ENCODE data around the gene TSHZ2. TPM values are rescaled to one million over a fixed set of nuclear protein-coding genes. Genes with fewer than 3 reads are reported as not detected.

TSHZ2 gene
- total RNA-seq, 1 experiment from 2014 or later, result 0.20 TPM

DNA sequence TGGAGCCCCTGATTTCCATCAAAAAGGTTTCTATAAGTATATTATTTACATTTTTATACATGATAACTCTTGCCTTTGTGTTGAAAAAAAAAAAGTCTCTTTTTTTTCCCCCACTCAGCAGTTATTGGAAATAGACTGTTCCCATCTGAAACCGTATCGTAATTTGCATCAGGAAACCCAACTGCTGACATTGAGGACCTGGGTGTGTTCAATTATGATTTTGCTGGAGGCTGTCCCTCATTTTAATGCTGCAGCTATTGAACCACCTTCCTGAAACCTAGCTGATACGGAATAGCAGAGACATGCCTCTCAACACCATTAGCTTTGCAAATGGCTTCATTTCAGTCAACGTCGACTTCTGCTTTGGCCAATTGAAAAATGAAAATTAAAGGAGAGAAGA, 522.6 kb downstream of the TSHZ2 start:
- Mint-ChIP-seq H3K27me3 (ENCODE audit: low read depth) (no peaks in the 10 kb centered on the region), H3K36me3 (peaks cover 5% of the 10 kb centered on the region; the same call in 1 of the 2 replicates), H3K4me1 (peaks cover 14% of the 10 kb centered on the region), H3K9me3 (peaks cover 7% of the 10 kb centered on the region), H3K27ac (no peak overlapping the region), H3K4me3 (no peak overlapping the region)
- ATAC-seq (no peak), DNase-seq (ENCODE audit: low spot score) (no peak)
- no peak for TF ChIP-seq ETV6 (CRISPR knock-in tag; IDR thresholded peaks at IDR 0.05)
- TF ChIP-seq IRF1 (CRISPR knock-in tag; IDR thresholded peaks at IDR 0.05), result no peak
- POLR2A ChIA-PET, result interaction anchor here (0.5 kb wide), 1 partner anchor 178 kb away, joined by 3 read pairs; no protein-coding TSS in a partner anchor
- CTCF ChIA-PET, result interaction anchor here (0.9 to 1.1 kb wide), 2 partner anchors 15 to 53 kb away, joined by 3 read pairs; no protein-coding TSS in a partner anchor

- DNase-seq (ENCODE audit: low spot score) (no peak), ATAC-seq (no peak)
- H3K4me1 Mint-ChIP-seq, result peaks cover 9% of the 10 kb centered on the region
- no peak overlapping the region for H3K4me3 Mint-ChIP-seq
- H3K27ac Mint-ChIP-seq, result no peak overlapping the region
- H3K36me3 Mint-ChIP-seq, result peaks cover 5% of the 10 kb centered on the region; the same call in 1 of the 2 replicates
- H3K9me3 Mint-ChIP-seq, result peaks cover 7% of the 10 kb centered on the region
- H3K27me3 Mint-ChIP-seq (ENCODE audit: low read depth), result no peaks in the 10 kb centered on the region
- ChIA-PET POLR2A (no interaction called here), CTCF (interaction anchor here (0.9 to 1.1 kb wide), 2 partner anchors 15 to 52 kb away, joined by 3 read pairs; no protein-coding TSS in a partner anchor)
- TF ChIP-seq, protein P1, sequence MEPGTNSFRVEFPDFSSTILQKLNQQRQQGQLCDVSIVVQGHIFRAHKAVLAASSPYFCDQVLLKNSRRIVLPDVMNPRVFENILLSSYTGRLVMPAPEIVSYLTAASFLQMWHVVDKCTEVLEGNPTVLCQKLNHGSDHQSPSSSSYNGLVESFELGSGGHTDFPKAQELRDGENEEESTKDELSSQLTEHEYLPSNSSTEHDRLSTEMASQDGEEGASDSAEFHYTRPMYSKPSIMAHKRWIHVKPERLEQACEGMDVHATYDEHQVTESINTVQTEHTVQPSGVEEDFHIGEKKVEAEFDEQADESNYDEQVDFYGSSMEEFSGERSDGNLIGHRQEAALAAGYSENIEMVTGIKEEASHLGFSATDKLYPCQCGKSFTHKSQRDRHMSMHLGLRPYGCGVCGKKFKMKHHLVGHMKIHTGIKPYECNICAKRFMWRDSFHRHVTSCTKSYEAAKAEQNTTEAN (CRISPR knock-in tag; IDR thresholded peaks at IDR 0.05), result no peak
- TF ChIP-seq, protein P2, sequence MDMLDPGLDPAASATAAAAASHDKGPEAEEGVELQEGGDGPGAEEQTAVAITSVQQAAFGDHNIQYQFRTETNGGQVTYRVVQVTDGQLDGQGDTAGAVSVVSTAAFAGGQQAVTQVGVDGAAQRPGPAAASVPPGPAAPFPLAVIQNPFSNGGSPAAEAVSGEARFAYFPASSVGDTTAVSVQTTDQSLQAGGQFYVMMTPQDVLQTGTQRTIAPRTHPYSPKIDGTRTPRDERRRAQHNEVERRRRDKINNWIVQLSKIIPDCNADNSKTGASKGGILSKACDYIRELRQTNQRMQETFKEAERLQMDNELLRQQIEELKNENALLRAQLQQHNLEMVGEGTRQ (CRISPR knock-in tag; IDR thresholded peaks at IDR 0.05), result no peak
- no peak for TF ChIP-seq GRHL2 (CRISPR knock-in tag; IDR thresholded peaks at IDR 0.05; ENCODE audit: insufficient replicate concordance, severe bottlenecking)
- no peak for TF ChIP-seq CBFB (CRISPR knock-in tag; IDR thresholded peaks at IDR 0.05; ENCODE audit: low read depth)
- TF ChIP-seq MYBL2 (CRISPR knock-in tag; IDR thresholded peaks at IDR 0.05), result no peak
- TF ChIP-seq, protein P3, sequence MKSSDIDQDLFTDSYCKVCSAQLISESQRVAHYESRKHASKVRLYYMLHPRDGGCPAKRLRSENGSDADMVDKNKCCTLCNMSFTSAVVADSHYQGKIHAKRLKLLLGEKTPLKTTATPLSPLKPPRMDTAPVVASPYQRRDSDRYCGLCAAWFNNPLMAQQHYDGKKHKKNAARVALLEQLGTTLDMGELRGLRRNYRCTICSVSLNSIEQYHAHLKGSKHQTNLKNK (CRISPR knock-in tag; IDR thresholded peaks at IDR 0.05), result no peak
- no peak for TF ChIP-seq ATF1 (CRISPR knock-in tag; IDR thresholded peaks at IDR 0.05)
These were observed 523.4 kb downstream of the TSHZ2 start for GRCh38 chr20:53495398-53496092.

- Mint-ChIP-seq H3K4me1 (peaks cover 9% of the 10 kb centered on the region), H3K4me3 (no peak overlapping the region), H3K9me3 (peaks cover 7% of the 10 kb centered on the region), H3K36me3 (peaks cover 5% of the 10 kb centered on the region; the same call in 1 of the 2 replicates), H3K27ac (no peak overlapping the region), H3K27me3 (ENCODE audit: low read depth) (no peaks in the 10 kb centered on the region)
- DNase-seq (ENCODE audit: low spot score), result no peak
- no peak for ATAC-seq
- ChIA-PET POLR2A (no interaction called here), CTCF (no interaction called here)
- no peak for TF ChIP-seq RELA (CRISPR knock-in tag; IDR thresholded peaks at IDR 0.05; ENCODE audit: borderline replicate concordance)
- no peak for TF ChIP-seq PRDM15 (CRISPR knock-in tag; IDR thresholded peaks at IDR 0.05)
- no peak for TF ChIP-seq ZNF121 (CRISPR knock-in tag; IDR thresholded peaks at IDR 0.05)
- TF ChIP-seq, protein P4, sequence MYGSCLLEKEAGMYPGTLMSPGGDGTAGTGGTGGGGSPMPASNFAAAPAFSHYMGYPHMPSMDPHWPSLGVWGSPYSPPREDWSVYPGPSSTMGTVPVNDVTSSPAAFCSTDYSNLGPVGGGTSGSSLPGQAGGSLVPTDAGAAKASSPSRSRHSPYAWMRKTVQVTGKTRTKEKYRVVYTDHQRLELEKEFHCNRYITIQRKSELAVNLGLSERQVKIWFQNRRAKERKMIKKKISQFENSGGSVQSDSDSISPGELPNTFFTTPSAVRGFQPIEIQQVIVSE (CRISPR knock-in tag; IDR thresholded peaks at IDR 0.05; ENCODE audit: borderline replicate concordance), result no peak
- TF ChIP-seq, protein P5, sequence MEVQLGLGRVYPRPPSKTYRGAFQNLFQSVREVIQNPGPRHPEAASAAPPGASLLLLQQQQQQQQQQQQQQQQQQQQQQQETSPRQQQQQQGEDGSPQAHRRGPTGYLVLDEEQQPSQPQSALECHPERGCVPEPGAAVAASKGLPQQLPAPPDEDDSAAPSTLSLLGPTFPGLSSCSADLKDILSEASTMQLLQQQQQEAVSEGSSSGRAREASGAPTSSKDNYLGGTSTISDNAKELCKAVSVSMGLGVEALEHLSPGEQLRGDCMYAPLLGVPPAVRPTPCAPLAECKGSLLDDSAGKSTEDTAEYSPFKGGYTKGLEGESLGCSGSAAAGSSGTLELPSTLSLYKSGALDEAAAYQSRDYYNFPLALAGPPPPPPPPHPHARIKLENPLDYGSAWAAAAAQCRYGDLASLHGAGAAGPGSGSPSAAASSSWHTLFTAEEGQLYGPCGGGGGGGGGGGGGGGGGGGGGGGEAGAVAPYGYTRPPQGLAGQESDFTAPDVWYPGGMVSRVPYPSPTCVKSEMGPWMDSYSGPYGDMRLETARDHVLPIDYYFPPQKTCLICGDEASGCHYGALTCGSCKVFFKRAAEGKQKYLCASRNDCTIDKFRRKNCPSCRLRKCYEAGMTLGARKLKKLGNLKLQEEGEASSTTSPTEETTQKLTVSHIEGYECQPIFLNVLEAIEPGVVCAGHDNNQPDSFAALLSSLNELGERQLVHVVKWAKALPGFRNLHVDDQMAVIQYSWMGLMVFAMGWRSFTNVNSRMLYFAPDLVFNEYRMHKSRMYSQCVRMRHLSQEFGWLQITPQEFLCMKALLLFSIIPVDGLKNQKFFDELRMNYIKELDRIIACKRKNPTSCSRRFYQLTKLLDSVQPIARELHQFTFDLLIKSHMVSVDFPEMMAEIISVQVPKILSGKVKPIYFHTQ (CRISPR knock-in tag; IDR thresholded peaks at IDR 0.05), result no peak
- no peak for TF ChIP-seq ZNF138 (CRISPR knock-in tag; conservative IDR thresholded peaks at IDR 0.05)
- TF ChIP-seq CTCF (IDR thresholded peaks at IDR 0.05), result no peak
These were observed 525.1 kb downstream of the TSHZ2 start for GRCh38 chr20:53497246-53497645.

Data from WTC11 (cell line).